Measurements from ENCODE around the gene ERRFI1.

Gene ERRFI1

GRCh38 chr1:8016895-8017241 is 9.2 kb downstream of the ERRFI1 start:
- H3K27me3 ChIP-seq (ENCODE audit: control insufficient read depth, insufficient read depth, low read length), result no peaks in the 10 kb centered on the region
- H3K4me1 ChIP-seq (ENCODE audit: control insufficient read depth, insufficient read depth, low read length), result peaks cover 87% of the 10 kb centered on the region
- peaks cover 61% of the 10 kb centered on the region for H3K36me3 ChIP-seq (ENCODE audit: insufficient read depth, low read length)
- peak overlapping the region; percentile 50 for H3K9ac ChIP-seq (ENCODE audit: low read depth, low read length)
- H3K4me3 ChIP-seq (ENCODE audit: low read length), result no peak overlapping the region
- H3K9me3 ChIP-seq (replicated peaks; ENCODE audit: low read length), result no peaks in the 10 kb centered on the region
- H3K4me2 ChIP-seq (ENCODE audit: low read length), result peak overlapping the region; percentile 53

DNA sequence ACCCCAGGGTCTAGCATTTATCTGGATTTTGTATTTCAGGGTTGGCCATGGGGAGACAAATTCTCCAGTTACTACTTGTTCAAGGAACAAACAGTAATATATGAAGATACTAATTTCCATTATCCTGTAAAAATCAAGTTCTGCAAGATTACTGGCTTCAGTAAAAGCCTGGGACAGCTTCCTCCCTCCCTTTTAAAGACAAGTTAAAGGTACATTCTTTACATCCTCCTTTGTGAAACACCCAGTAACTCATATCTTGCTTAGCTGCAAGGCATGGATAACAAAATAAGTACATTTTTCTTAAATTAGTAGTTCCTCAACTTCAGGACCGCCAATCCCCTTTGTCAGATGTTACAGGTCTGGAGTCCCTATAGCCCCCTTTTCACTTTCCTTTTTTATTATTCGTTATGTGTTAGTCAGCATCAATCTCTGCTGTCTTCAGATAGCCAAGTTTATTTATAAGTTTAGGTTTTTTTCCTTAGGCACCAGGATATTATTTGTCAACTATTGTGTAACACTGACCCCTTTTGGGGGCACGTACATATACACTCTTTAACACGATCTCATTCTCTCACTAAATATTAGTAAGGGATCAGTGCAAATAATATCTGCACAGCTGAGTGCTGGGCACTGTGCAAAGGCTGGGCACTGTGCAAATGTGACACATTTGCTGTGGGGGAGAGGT is 9.8 kb downstream of the ERRFI1 start:
- H3K27me3 ChIP-seq (ENCODE audit: control insufficient read depth, insufficient read depth, low read length), result no peaks in the 10 kb centered on the region
- H3K9me3 ChIP-seq (replicated peaks; ENCODE audit: low read length), result no peaks in the 10 kb centered on the region
- H3K4me3 ChIP-seq (ENCODE audit: low read length), result no peak overlapping the region
- peak overlapping the region; percentile 50 for H3K9ac ChIP-seq (ENCODE audit: low read depth, low read length)
- H3K4me2 ChIP-seq (ENCODE audit: low read length), result peak overlapping the region; percentile 53
- peaks cover 61% of the 10 kb centered on the region for H3K36me3 ChIP-seq (ENCODE audit: insufficient read depth, low read length)
- peaks cover 82% of the 10 kb centered on the region for H3K4me1 ChIP-seq (ENCODE audit: control insufficient read depth, insufficient read depth, low read length)

GRCh38 chr1:8015809-8016165 is 10.3 kb downstream of the ERRFI1 start:
- no peaks in the 10 kb centered on the region for H3K9me3 ChIP-seq (replicated peaks; ENCODE audit: low read length)
- no peak overlapping the region for H3K4me3 ChIP-seq (ENCODE audit: low read length)
- peak overlapping the region; percentile 50 for H3K9ac ChIP-seq (ENCODE audit: low read depth, low read length)
- no peaks in the 10 kb centered on the region for H3K27me3 ChIP-seq (ENCODE audit: control insufficient read depth, insufficient read depth, low read length)
- H3K4me1 ChIP-seq (ENCODE audit: control insufficient read depth, insufficient read depth, low read length), result peaks cover 76% of the 10 kb centered on the region
- peaks cover 64% of the 10 kb centered on the region for H3K36me3 ChIP-seq (ENCODE audit: insufficient read depth, low read length)
- peak overlapping the region; percentile 53 for H3K4me2 ChIP-seq (ENCODE audit: low read length)

DNA sequence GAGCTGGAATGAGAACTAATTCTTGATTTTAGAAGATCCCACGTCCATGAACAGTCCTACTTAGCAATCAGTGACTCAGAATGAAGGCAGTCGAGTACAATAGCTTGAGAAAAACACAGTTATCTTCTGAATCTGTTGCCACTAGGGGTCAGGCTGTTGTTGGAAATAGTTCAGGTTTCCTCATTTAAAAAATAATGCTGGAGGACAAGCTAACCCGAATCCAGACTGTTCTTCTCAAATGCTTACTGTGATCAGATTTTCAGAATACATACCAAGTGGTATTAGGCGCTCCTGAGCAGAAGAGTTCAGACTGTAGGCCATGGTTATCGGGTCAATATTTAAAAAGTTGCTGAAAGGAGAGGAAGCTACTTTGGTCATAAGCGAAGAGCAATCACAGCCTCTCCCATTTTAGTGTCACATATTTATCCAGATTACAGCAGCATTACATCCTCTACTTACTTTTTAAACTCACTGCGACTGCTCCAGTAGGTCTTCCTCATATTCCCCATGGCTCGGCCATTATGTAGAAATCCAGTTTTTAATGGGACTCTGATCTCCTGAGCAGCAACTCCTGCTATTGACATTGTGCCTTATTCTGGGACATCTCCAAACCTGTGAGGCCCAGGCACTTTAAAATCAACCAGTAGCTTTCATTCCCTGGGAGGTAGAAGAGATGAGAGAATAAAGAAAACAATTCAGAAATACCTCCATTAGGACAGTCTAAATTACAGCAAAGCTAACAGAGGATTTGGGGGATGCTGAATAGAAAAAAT is 10.9 kb downstream of the ERRFI1 start:
- no peaks in the 10 kb centered on the region for H3K9me3 ChIP-seq (replicated peaks; ENCODE audit: low read length)
- peaks cover 67% of the 10 kb centered on the region for H3K36me3 ChIP-seq (ENCODE audit: insufficient read depth, low read length)
- peak overlapping the region; percentile 53 for H3K4me2 ChIP-seq (ENCODE audit: low read length)
- H3K4me3 ChIP-seq (ENCODE audit: low read length), result peak overlapping the region; percentile 3
- H3K9ac ChIP-seq (ENCODE audit: low read depth, low read length), result peak overlapping the region; percentile 50
- no peaks in the 10 kb centered on the region for H3K27me3 ChIP-seq (ENCODE audit: control insufficient read depth, insufficient read depth, low read length)
- H3K4me1 ChIP-seq (ENCODE audit: control insufficient read depth, insufficient read depth, low read length), result peaks cover 71% of the 10 kb centered on the region

GRCh38 chr1:8014381-8014988 is 11.6 kb downstream of the ERRFI1 start:
- Histone ChIP-seq H3K36me3 (ENCODE audit: insufficient read depth, low read length) (peaks cover 67% of the 10 kb centered on the region), H3K4me3 (ENCODE audit: low read length) (no peak overlapping the region), H3K9ac (ENCODE audit: low read depth, low read length) (peak overlapping the region; percentile 7), H3K4me2 (ENCODE audit: low read length) (peak overlapping the region; percentile 13), H3K27me3 (ENCODE audit: control insufficient read depth, insufficient read depth, low read length) (no peaks in the 10 kb centered on the region), H3K9me3 (replicated peaks; ENCODE audit: low read length) (no peaks in the 10 kb centered on the region), H3K4me1 (ENCODE audit: control insufficient read depth, insufficient read depth, low read length) (peaks cover 63% of the 10 kb centered on the region)

GRCh38 chr1:8013800-8014199 is 12.3 kb downstream of the ERRFI1 start:
- Histone ChIP-seq H3K4me2 (ENCODE audit: low read length) (no peak overlapping the region), H3K4me3 (ENCODE audit: low read length) (no peak overlapping the region), H3K27me3 (ENCODE audit: control insufficient read depth, insufficient read depth, low read length) (no peaks in the 10 kb centered on the region), H3K9ac (ENCODE audit: low read depth, low read length) (peak overlapping the region; percentile 7), H3K9me3 (replicated peaks; ENCODE audit: low read length) (no peaks in the 10 kb centered on the region), H3K36me3 (ENCODE audit: insufficient read depth, low read length) (peaks cover 67% of the 10 kb centered on the region), H3K4me1 (ENCODE audit: control insufficient read depth, insufficient read depth, low read length) (peaks cover 56% of the 10 kb centered on the region)

DNA sequence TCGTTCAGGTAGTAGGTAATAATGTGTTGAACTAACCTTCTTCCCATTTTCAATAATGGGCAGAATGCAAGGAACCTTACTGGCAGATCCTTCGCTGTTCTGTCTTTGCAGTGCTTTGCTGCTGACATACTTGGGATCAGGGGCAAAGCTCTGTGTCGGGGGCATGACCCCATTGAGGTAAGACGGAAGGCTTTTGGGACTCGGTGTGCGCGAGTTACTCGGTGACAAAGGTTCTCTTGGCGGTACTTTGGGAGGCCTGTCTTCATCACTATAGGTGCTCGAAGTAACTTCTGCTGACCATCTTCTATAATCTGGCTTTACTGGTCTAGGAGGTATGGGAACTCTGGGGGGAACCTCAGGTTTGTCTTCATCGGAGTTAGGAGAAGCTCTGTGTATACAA is 12.7 kb downstream of the ERRFI1 start:
- Histone ChIP-seq H3K4me2 (ENCODE audit: low read length) (no peak overlapping the region), H3K4me3 (ENCODE audit: low read length) (no peak overlapping the region), H3K4me1 (ENCODE audit: control insufficient read depth, insufficient read depth, low read length) (peaks cover 52% of the 10 kb centered on the region), H3K27me3 (ENCODE audit: control insufficient read depth, insufficient read depth, low read length) (no peaks in the 10 kb centered on the region), H3K9me3 (replicated peaks; ENCODE audit: low read length) (no peaks in the 10 kb centered on the region), H3K36me3 (ENCODE audit: insufficient read depth, low read length) (peaks cover 67% of the 10 kb centered on the region), H3K9ac (ENCODE audit: low read depth, low read length) (no peak overlapping the region)

GRCh38 chr1:8012955-8013354 is 13.2 kb downstream of the ERRFI1 start:
- Histone ChIP-seq H3K4me2 (ENCODE audit: low read length) (no peak overlapping the region), H3K4me3 (ENCODE audit: low read length) (no peak overlapping the region), H3K9ac (ENCODE audit: low read depth, low read length) (no peak overlapping the region), H3K27me3 (ENCODE audit: control insufficient read depth, insufficient read depth, low read length) (no peaks in the 10 kb centered on the region), H3K36me3 (ENCODE audit: insufficient read depth, low read length) (peaks cover 67% of the 10 kb centered on the region), H3K9me3 (replicated peaks; ENCODE audit: low read length) (no peaks in the 10 kb centered on the region), H3K4me1 (ENCODE audit: control insufficient read depth, insufficient read depth, low read length) (peaks cover 48% of the 10 kb centered on the region)

DNA sequence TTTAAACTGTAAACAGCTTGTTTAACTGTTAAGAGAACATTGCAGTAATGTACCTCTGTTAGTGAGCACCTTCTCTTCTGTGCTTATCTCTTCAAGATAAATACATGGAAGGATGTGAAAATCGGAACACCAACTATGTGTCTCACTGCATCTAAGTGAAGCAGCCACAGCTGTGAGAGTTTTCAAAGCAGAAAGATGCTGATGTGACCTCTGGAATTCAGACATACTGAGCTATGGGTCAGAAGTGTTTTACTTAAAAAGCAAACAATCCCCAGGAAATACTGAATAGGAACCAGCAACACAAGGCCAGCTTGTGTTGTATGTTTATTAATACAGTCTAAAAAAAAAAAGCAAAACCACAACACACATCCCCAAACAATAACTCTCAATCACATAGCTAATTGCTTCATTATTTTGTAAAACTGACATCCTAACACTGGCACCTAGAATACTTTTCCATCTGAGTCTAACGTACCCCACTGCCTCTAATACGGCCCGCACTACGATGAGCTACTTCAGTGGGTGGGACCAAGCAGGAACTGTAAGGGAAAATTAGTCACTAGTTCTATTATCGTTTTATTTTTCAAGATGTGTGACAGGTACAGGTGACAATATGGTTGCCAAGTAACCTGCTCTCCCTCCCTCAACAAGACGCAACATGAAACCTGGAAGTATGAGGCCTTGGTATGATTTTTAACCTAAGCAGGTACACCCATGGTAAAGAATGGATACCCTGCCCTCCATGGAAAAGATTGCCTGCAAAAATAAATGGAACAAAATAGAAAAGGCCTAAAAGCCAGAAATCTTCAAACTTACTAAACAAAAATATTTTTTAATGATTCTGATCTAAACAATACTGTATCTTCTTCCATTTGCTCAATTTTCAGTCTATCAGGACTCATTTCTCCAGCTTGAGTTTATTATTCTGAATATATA is 13.9 kb downstream of the ERRFI1 start:
- Histone ChIP-seq H3K4me1 (ENCODE audit: control insufficient read depth, insufficient read depth, low read length) (peaks cover 40% of the 10 kb centered on the region), H3K36me3 (ENCODE audit: insufficient read depth, low read length) (peaks cover 67% of the 10 kb centered on the region), H3K9me3 (replicated peaks; ENCODE audit: low read length) (no peaks in the 10 kb centered on the region), H3K9ac (ENCODE audit: low read depth, low read length) (no peak overlapping the region), H3K27me3 (ENCODE audit: control insufficient read depth, insufficient read depth, low read length) (no peaks in the 10 kb centered on the region), H3K4me2 (ENCODE audit: low read length) (no peak overlapping the region), H3K4me3 (ENCODE audit: low read length) (no peak overlapping the region)

DNA sequence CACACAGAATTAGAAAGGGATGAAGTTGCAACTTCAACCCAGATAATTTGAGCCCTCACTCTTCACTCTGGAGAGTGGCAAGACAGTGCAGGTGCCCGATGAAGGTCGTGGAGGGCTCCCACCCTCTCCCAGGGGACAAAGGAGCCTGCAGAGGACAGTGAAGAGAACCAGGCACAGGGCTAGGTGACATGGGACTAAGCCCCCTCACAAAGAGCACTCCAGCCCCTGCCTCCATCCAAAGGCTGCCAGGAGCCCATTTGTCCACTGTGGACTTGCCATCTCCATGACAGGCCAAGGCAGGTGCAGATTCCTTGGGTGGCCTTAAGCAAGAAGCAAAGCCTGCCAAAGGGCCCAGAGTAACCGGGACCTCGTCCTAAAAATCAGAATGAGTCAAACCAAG is 15.1 kb downstream of the ERRFI1 start:
- Histone ChIP-seq H3K4me2 (ENCODE audit: low read length) (no peak overlapping the region), H3K9me3 (replicated peaks; ENCODE audit: low read length) (no peaks in the 10 kb centered on the region), H3K36me3 (ENCODE audit: insufficient read depth, low read length) (peaks cover 64% of the 10 kb centered on the region), H3K9ac (ENCODE audit: low read depth, low read length) (no peak overlapping the region), H3K4me3 (ENCODE audit: low read length) (no peak overlapping the region), H3K27me3 (ENCODE audit: control insufficient read depth, insufficient read depth, low read length) (no peaks in the 10 kb centered on the region), H3K4me1 (ENCODE audit: control insufficient read depth, insufficient read depth, low read length) (peaks cover 37% of the 10 kb centered on the region)

- Histone ChIP-seq H3K4me3 (ENCODE audit: low read length) (no peak overlapping the region), H3K4me1 (ENCODE audit: control insufficient read depth, insufficient read depth, low read length) (peaks cover 37% of the 10 kb centered on the region), H3K9me3 (replicated peaks; ENCODE audit: low read length) (no peaks in the 10 kb centered on the region), H3K9ac (ENCODE audit: low read depth, low read length) (no peak overlapping the region), H3K27me3 (ENCODE audit: control insufficient read depth, insufficient read depth, low read length) (no peaks in the 10 kb centered on the region), H3K4me2 (ENCODE audit: low read length) (no peak overlapping the region), H3K36me3 (ENCODE audit: insufficient read depth, low read length) (peaks cover 61% of the 10 kb centered on the region)
Measured at GRCh38 chr1:8010080-8010664, 15.9 kb downstream of the ERRFI1 start.
